Nephron (organoid): Measurements from ENCODE around the gene ZNF574.

ENCODE experiments used
- H3K27ac Mint-ChIP-seq, 3 experiments: 2 replicates each; pipeline ENCODE4 v1.8.0; 2020; ENCODE audit warnings: mixed read lengths in 3 of 3, mild to moderate bottlenecking in 2 of 3, moderate library complexity in 1 of 3
- H3K27me3 Mint-ChIP-seq: 2 replicates; pipeline ENCODE4 v1.8.0; 2021; ENCODE audit warnings: low read depth, mild to moderate bottlenecking, moderate library complexity, mixed read lengths
- H3K36me3 Mint-ChIP-seq: 2 replicates; pipeline ENCODE4 v1.8.0; 2020; ENCODE audit warnings: low read depth, mixed read lengths
- H3K4me1 Mint-ChIP-seq: 2 replicates; pipeline ENCODE4 v1.8.0; 2020; ENCODE audit warnings: mixed read lengths
- H3K4me3 Mint-ChIP-seq, 3 experiments: 2 replicates each; pipeline ENCODE4 v1.8.0; 2020; ENCODE audit warnings: mild to moderate bottlenecking in 3 of 3, mixed read lengths in 3 of 3, moderate library complexity in 2 of 3
- H3K9me3 Mint-ChIP-seq: 2 replicates; pipeline ENCODE4 v1.8.0; 2020; ENCODE audit warnings: mixed read lengths
- CTCF ChIP-seq, 3 experiments: fragments of 200-600 bp; sonication (generic); IDR thresholded peaks; one replicate each; pipeline ENCODE4 v1.5.0; 2021; ENCODE audit warnings: antibody characterized with exemption in 3 of 3; ENCODE audit not compliant: unreplicated experiment in 3 of 3

The ZNF574 gene

GRCh38 chr19:42064432-42064831 is 11.5 kb upstream of the ZNF574 start:
- no peaks in the 10 kb centered on the region for H3K9me3 Mint-ChIP-seq
- no peak overlapping the region for H3K27ac Mint-ChIP-seq
- H3K4me3 Mint-ChIP-seq = no peak overlapping the region
- no peaks in the 10 kb centered on the region for H3K27me3 Mint-ChIP-seq
- no peaks in the 10 kb centered on the region for H3K4me1 Mint-ChIP-seq
- peaks cover 13% of the 10 kb centered on the region for H3K36me3 Mint-ChIP-seq
- no peak for TF ChIP-seq CTCF (IDR thresholded peaks at IDR 0.05; ENCODE audit: unreplicated experiment in 3 of 3)

- TF ChIP-seq CTCF (IDR thresholded peaks at IDR 0.05; ENCODE audit: unreplicated experiment in 3 of 3) = no peak
- H3K9me3 Mint-ChIP-seq = no peaks in the 10 kb centered on the region
- no peaks in the 10 kb centered on the region for H3K27me3 Mint-ChIP-seq
- H3K4me3 Mint-ChIP-seq = no peak overlapping the region
- no peak overlapping the region for H3K27ac Mint-ChIP-seq
- H3K4me1 Mint-ChIP-seq = no peaks in the 10 kb centered on the region
- H3K36me3 Mint-ChIP-seq = peaks cover 8% of the 10 kb centered on the region
Observed at GRCh38 chr19:42065051-42065450, 10.9 kb upstream of the ZNF574 start.

GRCh38 chr19:42065511-42065910 is 10.5 kb upstream of the ZNF574 start:
- peaks cover 4% of the 10 kb centered on the region for H3K4me1 Mint-ChIP-seq
- no peak for TF ChIP-seq CTCF (IDR thresholded peaks at IDR 0.05; ENCODE audit: unreplicated experiment in 3 of 3)
- no peak overlapping the region for H3K4me3 Mint-ChIP-seq
- no peaks in the 10 kb centered on the region for H3K27me3 Mint-ChIP-seq
- no peaks in the 10 kb centered on the region for H3K9me3 Mint-ChIP-seq
- H3K27ac Mint-ChIP-seq = no peak overlapping the region
- H3K36me3 Mint-ChIP-seq = peaks cover 8% of the 10 kb centered on the region

- no peak for TF ChIP-seq CTCF (IDR thresholded peaks at IDR 0.05; ENCODE audit: unreplicated experiment in 3 of 3)
- no peak overlapping the region for H3K27ac Mint-ChIP-seq
- no peak overlapping the region for H3K4me3 Mint-ChIP-seq
- no peaks in the 10 kb centered on the region for H3K9me3 Mint-ChIP-seq
- peaks cover 8% of the 10 kb centered on the region for H3K4me1 Mint-ChIP-seq
- H3K27me3 Mint-ChIP-seq = no peaks in the 10 kb centered on the region
- peaks cover 8% of the 10 kb centered on the region for H3K36me3 Mint-ChIP-seq
Observed at GRCh38 chr19:42066075-42066754, 9.8 kb upstream of the ZNF574 start.

- TF ChIP-seq CTCF (IDR thresholded peaks at IDR 0.05; ENCODE audit: unreplicated experiment in 3 of 3) = no peak
- no peak overlapping the region for H3K4me3 Mint-ChIP-seq
- peaks cover 8% of the 10 kb centered on the region for H3K4me1 Mint-ChIP-seq
- no peak overlapping the region for H3K27ac Mint-ChIP-seq
- H3K36me3 Mint-ChIP-seq = peaks cover 4% of the 10 kb centered on the region
- no peaks in the 10 kb centered on the region for H3K9me3 Mint-ChIP-seq
- H3K27me3 Mint-ChIP-seq = no peaks in the 10 kb centered on the region
Observed at GRCh38 chr19:42067315-42067888, 8.6 kb upstream of the ZNF574 start.

- Mint-ChIP-seq H3K4me1 (peaks cover 12% of the 10 kb centered on the region), H3K9me3 (no peaks in the 10 kb centered on the region), H3K27me3 (no peaks in the 10 kb centered on the region), H3K36me3 (peaks cover 4% of the 10 kb centered on the region), H3K4me3 (no peak overlapping the region), H3K27ac (no peak overlapping the region)
- TF ChIP-seq CTCF (IDR thresholded peaks at IDR 0.05; ENCODE audit: unreplicated experiment in 3 of 3) = no peak
Observed at GRCh38 chr19:42068361-42068755, 7.6 kb upstream of the ZNF574 start.
